HL-60 (cell line): ENCODE results near the gene COPG2.

Experiments used
- GABPA ChIP-seq: IDR thresholded peaks from 2 replicates; pipeline ENCODE4 v1.6.1; 2012; ENCODE audit warnings: low read depth
- POLR2AphosphoS5 ChIP-seq: IDR thresholded peaks from 2 replicates; pipeline ENCODE4 v1.6.1; 2012; ENCODE audit warnings: low read depth
- SPI1 ChIP-seq: IDR thresholded peaks from 2 replicates; pipeline ENCODE4 v1.6.1; 2012; ENCODE audit warnings: low read depth, mild to moderate bottlenecking, borderline replicate concordance
- TF ChIP-seq, protein P1 (sequence below): IDR thresholded peaks from one replicate; pipeline ENCODE4 v1.5.1; 2011; ENCODE audit warnings: low read length, control low read depth, inconsistent platforms; ENCODE audit not compliant: insufficient read depth
- TF ChIP-seq, protein P2 (sequence below): IDR thresholded peaks from 2 replicates; pipeline ENCODE4 v1.6.1; 2012; ENCODE audit warnings: low read depth; ENCODE audit not compliant: insufficient replicate concordance

DNA sequence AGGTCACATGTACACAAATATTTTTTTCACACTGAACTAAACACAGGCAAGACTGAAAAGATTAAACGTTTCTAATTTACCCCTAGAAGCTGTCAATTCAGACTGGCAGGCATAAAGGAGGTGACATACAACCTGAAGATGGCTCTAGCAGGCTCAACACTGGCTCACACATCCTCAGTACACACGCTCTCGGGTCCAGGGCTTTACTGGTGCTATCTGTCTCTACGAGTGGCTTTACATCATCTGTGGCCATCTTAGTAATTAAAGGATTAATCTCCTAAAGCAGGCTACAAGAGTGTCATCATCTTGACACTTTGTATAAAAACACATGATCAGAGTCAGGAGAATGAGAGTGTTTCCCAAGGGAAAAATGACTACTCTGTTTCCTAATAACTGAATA is 57.3 kb downstream of the COPG2 start:
- TF ChIP-seq, protein P1, sequence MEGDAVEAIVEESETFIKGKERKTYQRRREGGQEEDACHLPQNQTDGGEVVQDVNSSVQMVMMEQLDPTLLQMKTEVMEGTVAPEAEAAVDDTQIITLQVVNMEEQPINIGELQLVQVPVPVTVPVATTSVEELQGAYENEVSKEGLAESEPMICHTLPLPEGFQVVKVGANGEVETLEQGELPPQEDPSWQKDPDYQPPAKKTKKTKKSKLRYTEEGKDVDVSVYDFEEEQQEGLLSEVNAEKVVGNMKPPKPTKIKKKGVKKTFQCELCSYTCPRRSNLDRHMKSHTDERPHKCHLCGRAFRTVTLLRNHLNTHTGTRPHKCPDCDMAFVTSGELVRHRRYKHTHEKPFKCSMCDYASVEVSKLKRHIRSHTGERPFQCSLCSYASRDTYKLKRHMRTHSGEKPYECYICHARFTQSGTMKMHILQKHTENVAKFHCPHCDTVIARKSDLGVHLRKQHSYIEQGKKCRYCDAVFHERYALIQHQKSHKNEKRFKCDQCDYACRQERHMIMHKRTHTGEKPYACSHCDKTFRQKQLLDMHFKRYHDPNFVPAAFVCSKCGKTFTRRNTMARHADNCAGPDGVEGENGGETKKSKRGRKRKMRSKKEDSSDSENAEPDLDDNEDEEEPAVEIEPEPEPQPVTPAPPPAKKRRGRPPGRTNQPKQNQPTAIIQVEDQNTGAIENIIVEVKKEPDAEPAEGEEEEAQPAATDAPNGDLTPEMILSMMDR, result no peak
- TF ChIP-seq, protein P2, sequence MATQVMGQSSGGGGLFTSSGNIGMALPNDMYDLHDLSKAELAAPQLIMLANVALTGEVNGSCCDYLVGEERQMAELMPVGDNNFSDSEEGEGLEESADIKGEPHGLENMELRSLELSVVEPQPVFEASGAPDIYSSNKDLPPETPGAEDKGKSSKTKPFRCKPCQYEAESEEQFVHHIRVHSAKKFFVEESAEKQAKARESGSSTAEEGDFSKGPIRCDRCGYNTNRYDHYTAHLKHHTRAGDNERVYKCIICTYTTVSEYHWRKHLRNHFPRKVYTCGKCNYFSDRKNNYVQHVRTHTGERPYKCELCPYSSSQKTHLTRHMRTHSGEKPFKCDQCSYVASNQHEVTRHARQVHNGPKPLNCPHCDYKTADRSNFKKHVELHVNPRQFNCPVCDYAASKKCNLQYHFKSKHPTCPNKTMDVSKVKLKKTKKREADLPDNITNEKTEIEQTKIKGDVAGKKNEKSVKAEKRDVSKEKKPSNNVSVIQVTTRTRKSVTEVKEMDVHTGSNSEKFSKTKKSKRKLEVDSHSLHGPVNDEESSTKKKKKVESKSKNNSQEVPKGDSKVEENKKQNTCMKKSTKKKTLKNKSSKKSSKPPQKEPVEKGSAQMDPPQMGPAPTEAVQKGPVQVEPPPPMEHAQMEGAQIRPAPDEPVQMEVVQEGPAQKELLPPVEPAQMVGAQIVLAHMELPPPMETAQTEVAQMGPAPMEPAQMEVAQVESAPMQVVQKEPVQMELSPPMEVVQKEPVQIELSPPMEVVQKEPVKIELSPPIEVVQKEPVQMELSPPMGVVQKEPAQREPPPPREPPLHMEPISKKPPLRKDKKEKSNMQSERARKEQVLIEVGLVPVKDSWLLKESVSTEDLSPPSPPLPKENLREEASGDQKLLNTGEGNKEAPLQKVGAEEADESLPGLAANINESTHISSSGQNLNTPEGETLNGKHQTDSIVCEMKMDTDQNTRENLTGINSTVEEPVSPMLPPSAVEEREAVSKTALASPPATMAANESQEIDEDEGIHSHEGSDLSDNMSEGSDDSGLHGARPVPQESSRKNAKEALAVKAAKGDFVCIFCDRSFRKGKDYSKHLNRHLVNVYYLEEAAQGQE, result no peak
- TF ChIP-seq POLR2AphosphoS5, result no peak
- no peak for TF ChIP-seq SPI1
- no peak for TF ChIP-seq GABPA
